Thyroid gland (tissue), 4 donors: ENCODE data around the gene ENKD1. TPM values are rescaled to one million over a fixed set of nuclear protein-coding genes. Genes with fewer than 3 reads are reported as not detected.

ENCODE experiments used
- DNase-seq, 2 donors: peaks; one replicate each; pipeline ENCODE4 v3.0.0-alpha.2; 2019
- H3K27ac ChIP-seq, 3 donors: fragments of 200-600 bp; sonication (generic); 1 replicate in 2 of 3; 2 replicates in 1 of 3; pipeline ENCODE4 v1.5.1; 2016 to 2019; ENCODE audit warnings: mild to moderate bottlenecking in 1 of 3, moderate library complexity in 1 of 3
- H3K27me3 ChIP-seq: fragments of 200-600 bp; sonication (generic); one replicate; pipeline ENCODE4 v1.5.1; 2019
- H3K36me3 ChIP-seq, 2 donors: fragments of 200-600 bp; sonication (generic); one replicate each; pipeline ENCODE4 v1.5.1; 2016 to 2019
- H3K4me1 ChIP-seq, 2 donors: fragments of 200-600 bp; sonication (generic); one replicate each; pipeline ENCODE4 v1.5.1; 2017 to 2019
- H3K4me3 ChIP-seq, 3 donors: fragments of 200-600 bp; sonication (generic); replicated peaks in 1 of 3; 1 replicate in 2 of 3; 2 replicates in 1 of 3; pipeline ENCODE4 v1.5.1; 2016; ENCODE audit warnings: mild to moderate bottlenecking in 1 of 3
- H3K9me3 ChIP-seq: fragments of 200-600 bp; sonication (generic); one replicate; pipeline ENCODE4 v1.5.1; 2017
- CTCF ChIP-seq, 6 experiments: fragments of 200-600 bp in 3 of 6; fragments of 450-650 bp in 3 of 6; sonication (generic) in 3 of 6; IDR thresholded peaks; one replicate each; pipeline ENCODE4 v1.5.1; 2016 to 2019; ENCODE audit warnings: antibody characterized with exemption in 6 of 6, mild to moderate bottlenecking in 2 of 6, inconsistent platforms in 1 of 6, moderate library complexity in 1 of 6
- POLR2A ChIP-seq, 2 donors: fragments of 450-650 bp; IDR thresholded peaks; one replicate each; pipeline ENCODE4 v1.6.1; 2017; ENCODE audit warnings: antibody characterized with exemption in 2 of 2, mild to moderate bottlenecking in 2 of 2, moderate library complexity in 1 of 2
- WGBS, 2 donors: methylation state at CpG; one replicate each; pipeline ENCODE4 v1.1.5; 2017; 5-methylcytosine and 5-hydroxymethylcytosine counted together
- intact Hi-C: fragments of 100-400 bp; cut with DNase I; formaldehyde crosslinking; loops from one replicate; pipeline ENCODE4 v1.15.1; 2023
- total RNA-seq, 4 donors: library from RNA; depleted of rRNA; stranded (reverse); fragments of >200 nt; gene quantifications; one replicate each; pipeline ENCODE4 v1.2.3, GENCODE V29; 2016

Gene ENKD1
- total RNA-seq, 4 donors from 2014 or later, result 14.2 to 33.2 (median 21.9) TPM

GRCh38 chr16:67656344-67657016 is 10.1 kb downstream of the ENKD1 start:
- Histone ChIP-seq H3K9me3 (no peaks in the 10 kb centered on the region), H3K4me3 (no peak overlapping the region), H3K4me1 (peaks cover 20 to 27% of the 10 kb centered on the region in 2 donors), H3K27me3 (peaks cover 15% of the 10 kb centered on the region), H3K36me3 (no peaks in the 10 kb centered on the region), H3K27ac (no peak overlapping the region)
- TF ChIP-seq CTCF (IDR thresholded peaks at IDR 0.05), result no peak
- no peak for TF ChIP-seq POLR2A (IDR thresholded peaks at IDR 0.05)
- 82 to 100% methylated on average over 1 to 7 of the region's 9 CpGs for WGBS, 2 donors
- no peak for DNase-seq
- intact Hi-C loops, result no loop called here

- Histone ChIP-seq H3K9me3 (no peaks in the 10 kb centered on the region), H3K36me3 (no peaks in the 10 kb centered on the region), H3K27ac (no peak overlapping the region), H3K27me3 (peaks cover 15% of the 10 kb centered on the region), H3K4me1 (peaks cover 14 to 21% of the 10 kb centered on the region in 2 donors), H3K4me3 (no peak overlapping the region)
- intact Hi-C loops, result no loop called here
- DNase-seq, result no peak
- no peak for TF ChIP-seq CTCF (IDR thresholded peaks at IDR 0.05)
- 78 to 84% methylated on average over 4 of the region's 4 CpGs for WGBS, 2 donors
These were observed 11.2 kb downstream of the ENKD1 start for GRCh38 chr16:67655363-67655762.

- no peaks in the 10 kb centered on the region for H3K36me3 ChIP-seq
- H3K9me3 ChIP-seq, result no peaks in the 10 kb centered on the region
- TF ChIP-seq POLR2A (IDR thresholded peaks at IDR 0.05) (no peak), CTCF (IDR thresholded peaks at IDR 0.05) (no peak)
- H3K27ac ChIP-seq, result no peak overlapping the region
- 48 to 61% methylated on average over 13 to 30 of the region's 30 CpGs for WGBS, 2 donors
- DNase-seq, result no peak
- H3K4me3 ChIP-seq, result no peak overlapping the region
- H3K4me1 ChIP-seq, result peaks cover 11 to 21% of the 10 kb centered on the region in 2 donors
- peaks cover 15% of the 10 kb centered on the region for H3K27me3 ChIP-seq
- intact Hi-C loops, result no loop called here
These were observed 12.1 kb downstream of the ENKD1 start for GRCh38 chr16:67654403-67654911.

GRCh38 chr16:67653789-67654402 is 12.7 kb downstream of the ENKD1 start:
- Histone ChIP-seq H3K4me1 (peaks cover 7 to 19% of the 10 kb centered on the region in 2 donors), H3K4me3 (no peak overlapping the region), H3K27me3 (peaks cover 16% of the 10 kb centered on the region), H3K9me3 (no peaks in the 10 kb centered on the region), H3K27ac (no peak overlapping the region), H3K36me3 (no peaks in the 10 kb centered on the region)
- no peak for DNase-seq
- WGBS, 2 donors, result 14 to 37% methylated on average over 10 to 13 of the region's 25 CpGs
- intact Hi-C loops, result no loop called here
- TF ChIP-seq POLR2A (IDR thresholded peaks at IDR 0.05) (no peak), CTCF (IDR thresholded peaks at IDR 0.05) (no peak)
